SW480 (cell line): ENCODE measurements around the gene ADIG.
A peak's percentile ranks its signal among the peaks of the same experiment; 100 is the strongest.

Experiments
- DNase-seq: peaks from one replicate; pipeline ENCODE4 v3.0.0-alpha.2; 2016; ENCODE audit warnings: low spot score

Gene ADIG

GRCh38 chr20:38633577-38634093, 52.6 kb downstream of the ADIG start:
- peak; percentile 72 for DNase-seq

- DNase-seq = no peak
Measured at GRCh38 chr20:38635721-38636288, 54.8 kb downstream of the ADIG start.
